ENCODE data around the gene GPC5. TPM values are rescaled to one million over a fixed set of nuclear protein-coding genes. Genes with fewer than 3 reads are reported as not detected.

Gene GPC5
- total and polyA plus RNA-seq, 2 of the 8 experiments (the other 6 are each of a cell fraction or from before 2014, with no cell fraction given) = 0.20 to 0.39 TPM

GRCh38 chr13:92390217-92390616, 991.8 kb downstream of the GPC5 start (continued):
- TF ChIP-seq CBX8 (IDR thresholded peaks at IDR 0.05; ENCODE audit: borderline replicate concordance, low read depth, low read length) (no peak), BRCA1 (IDR thresholded peaks at IDR 0.05; ENCODE audit: low read depth, low read length) (no peak), EGR1 (IDR thresholded peaks at IDR 0.05; ENCODE audit: borderline replicate concordance, low read depth, low read length) (no peak), CHD7 (IDR thresholded peaks at IDR 0.05; ENCODE audit: insufficient replicate concordance, low read length) (no peak), TCF12 (IDR thresholded peaks at IDR 0.05; ENCODE audit: low read depth, low read length) (no peak), RNF2 (IDR thresholded peaks at IDR 0.05; ENCODE audit: borderline replicate concordance, low read depth, low read length, missing control alignments, poor library complexity, severe bottlenecking) (no peak), POLR2A (IDR thresholded peaks at IDR 0.05; ENCODE audit: control extremely low read depth in 1 of 2, low read depth in 2 of 2, low read length in 2 of 2) (no peak), CREB1 (IDR thresholded peaks at IDR 0.05) (no peak), RFX5 (IDR thresholded peaks at IDR 0.05; ENCODE audit: borderline replicate concordance, low read depth, low read length) (no peak), SRF (IDR thresholded peaks at IDR 0.05; ENCODE audit: low read depth, low read length) (no peak)

All from H1 (cell line).